ENCODE data around the gene BEGAIN. TPM values are rescaled to one million over a fixed set of nuclear protein-coding genes. Genes with fewer than 3 reads are reported as not detected.

BEGAIN gene
- polyA plus RNA-seq, 1 donor from 2014 or later, result 10.9 TPM

- Histone ChIP-seq H3K36me3 (ENCODE audit: insufficient read depth, low read length) (no peaks in the 10 kb centered on the region), H3K79me2 (replicated peaks; ENCODE audit: insufficient read depth, low read length) (peaks cover 8% of the 10 kb centered on the region), H3K27ac (ENCODE audit: low read length) (no peak overlapping the region), H4K20me1 (ENCODE audit: insufficient read depth) (no peaks in the 10 kb centered on the region), H3K27me3 (ENCODE audit: insufficient read depth, low read depth, low read length) (peaks cover 7% of the 10 kb centered on the region), H3K4me3 (ENCODE audit: low read length) (no peak overlapping the region), H3F3A (ENCODE audit: insufficient read depth, low read length, poor library complexity, severe bottlenecking) (no peaks in the 10 kb centered on the region), H3K9me2 (ENCODE audit: insufficient read depth, low read length) (no peaks in the 10 kb centered on the region), H3K9me3 (ENCODE audit: low read length) (no peaks in the 10 kb centered on the region), H3K9ac (ENCODE audit: low read length) (no peak overlapping the region), H2AFZ (ENCODE audit: low read depth, low read length) (no peak overlapping the region), H3K4me2 (ENCODE audit: low read length) (no peak overlapping the region)
- no peak for TF ChIP-seq POLR2AphosphoS5 (IDR thresholded peaks at IDR 0.05)
- TF ChIP-seq SMC3 (conservative IDR thresholded peaks at IDR 0.05; ENCODE audit: poor library complexity), result no peak
- no peak for TF ChIP-seq RAD21 (conservative IDR thresholded peaks at IDR 0.05)
- TF ChIP-seq REST (IDR thresholded peaks at IDR 0.05; ENCODE audit: borderline replicate concordance), result no peak
- TF ChIP-seq MXI1 (conservative IDR thresholded peaks at IDR 0.05; ENCODE audit: poor library complexity, severe bottlenecking), result no peak
- TF ChIP-seq EP300 (conservative IDR thresholded peaks at IDR 0.05; ENCODE audit: poor library complexity, severe bottlenecking), result no peak
- no peak for TF ChIP-seq TAF1 (IDR thresholded peaks at IDR 0.05; ENCODE audit: low read depth)
- no peak for TF ChIP-seq EZH2 (IDR thresholded peaks at IDR 0.05; ENCODE audit: borderline replicate concordance, insufficient read depth, low read length, poor library complexity, severe bottlenecking)
- TF ChIP-seq CTCF (IDR thresholded peaks at IDR 0.05; ENCODE audit: poor library complexity, severe bottlenecking), result no peak
Observed at GRCh38 chr14:100573757-100574641, 13.2 kb downstream of the BEGAIN start.

DNA sequence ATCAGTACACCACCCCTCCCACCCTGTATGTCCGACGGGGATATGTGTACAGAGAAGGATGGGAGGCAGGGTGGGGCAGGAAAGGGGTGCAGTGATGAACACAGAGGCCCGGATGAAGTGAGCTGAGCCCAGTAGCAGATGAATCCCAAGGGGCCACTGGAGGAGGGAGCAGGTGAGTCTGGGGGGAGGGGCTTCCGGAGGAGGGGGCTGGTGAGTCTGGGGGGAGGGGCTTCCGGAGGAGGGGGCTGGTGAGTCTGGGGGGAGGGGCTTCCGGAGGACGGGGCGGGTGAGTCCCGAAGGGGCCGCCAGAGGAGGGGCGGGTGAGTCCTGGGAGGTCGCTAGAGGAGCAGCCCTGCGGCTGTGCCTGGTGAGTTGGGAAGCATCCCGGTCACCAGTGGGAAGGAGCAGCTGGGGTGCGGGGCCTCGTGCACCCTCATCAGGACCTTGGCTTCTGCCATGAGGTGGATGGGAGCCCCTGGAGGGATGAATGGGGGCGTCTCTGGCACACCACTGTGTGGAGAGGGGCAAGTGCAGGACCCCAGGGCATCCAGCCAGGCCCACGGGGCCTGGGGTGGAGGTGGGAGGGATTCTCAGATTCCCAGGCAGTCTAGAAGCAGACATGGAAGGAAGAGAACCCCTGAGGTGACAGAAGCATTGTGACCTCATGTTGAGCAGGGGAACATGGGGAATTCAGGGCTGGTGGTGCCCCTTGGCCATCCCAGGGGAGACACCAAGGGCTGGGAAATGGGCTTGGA is 14.0 kb downstream of the BEGAIN start:
- TF ChIP-seq EZH2 (IDR thresholded peaks at IDR 0.05; ENCODE audit: borderline replicate concordance, insufficient read depth, low read length, poor library complexity, severe bottlenecking) (no peak), SMC3 (conservative IDR thresholded peaks at IDR 0.05; ENCODE audit: poor library complexity) (no peak), CTCF (IDR thresholded peaks at IDR 0.05; ENCODE audit: poor library complexity, severe bottlenecking) (no peak), MXI1 (conservative IDR thresholded peaks at IDR 0.05; ENCODE audit: poor library complexity, severe bottlenecking) (no peak), TAF1 (IDR thresholded peaks at IDR 0.05; ENCODE audit: low read depth) (no peak), RAD21 (conservative IDR thresholded peaks at IDR 0.05) (no peak), POLR2AphosphoS5 (IDR thresholded peaks at IDR 0.05) (no peak), EP300 (conservative IDR thresholded peaks at IDR 0.05; ENCODE audit: poor library complexity, severe bottlenecking) (no peak), REST (IDR thresholded peaks at IDR 0.05; ENCODE audit: borderline replicate concordance) (no peak)
- Histone ChIP-seq H3K79me2 (replicated peaks; ENCODE audit: insufficient read depth, low read length) (peaks cover 12% of the 10 kb centered on the region), H3K27me3 (ENCODE audit: insufficient read depth, low read depth, low read length) (peaks cover 14% of the 10 kb centered on the region), H3K9ac (ENCODE audit: low read length) (no peak overlapping the region), H3K27ac (ENCODE audit: low read length) (no peak overlapping the region), H3K4me3 (ENCODE audit: low read length) (no peak overlapping the region), H3K9me3 (ENCODE audit: low read length) (no peaks in the 10 kb centered on the region), H2AFZ (ENCODE audit: low read depth, low read length) (no peak overlapping the region), H3K9me2 (ENCODE audit: insufficient read depth, low read length) (no peaks in the 10 kb centered on the region), H3K4me2 (ENCODE audit: low read length) (no peak overlapping the region), H3F3A (ENCODE audit: insufficient read depth, low read length, poor library complexity, severe bottlenecking) (no peaks in the 10 kb centered on the region), H4K20me1 (ENCODE audit: insufficient read depth) (no peaks in the 10 kb centered on the region), H3K36me3 (ENCODE audit: insufficient read depth, low read length) (no peaks in the 10 kb centered on the region)
